ENCODE data around the gene MMP3. TPM values are rescaled to one million over a fixed set of nuclear protein-coding genes. Genes with fewer than 3 reads are reported as not detected.

The MMP3 gene
- total and polyA plus RNA-seq, 9 of the 15 experiments (the other 6 are each of a cell fraction or from before 2014, with no cell fraction given), result not detected

DNA sequence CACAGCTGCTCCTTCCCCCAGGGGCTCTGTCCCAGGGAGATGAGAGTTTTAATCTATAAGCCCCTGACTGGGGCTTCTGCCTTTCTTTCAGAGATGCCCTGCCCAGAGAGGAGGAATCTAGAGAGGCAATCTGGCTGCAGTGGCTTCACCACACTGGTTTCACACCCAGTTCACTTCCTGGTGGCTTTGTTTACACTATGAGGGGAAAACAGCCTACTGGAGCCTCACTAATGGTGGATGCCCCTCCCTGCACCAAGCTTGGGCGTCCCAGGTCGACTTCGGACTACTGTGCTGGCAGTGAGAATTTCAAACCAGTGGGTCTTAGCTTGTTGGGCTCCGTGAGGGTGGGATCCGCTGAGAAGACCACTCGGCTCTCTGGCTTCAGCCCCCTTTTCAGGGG lies 23.9 kb downstream of the MMP3 start (continued):
- TF ChIP-seq, protein P1, sequence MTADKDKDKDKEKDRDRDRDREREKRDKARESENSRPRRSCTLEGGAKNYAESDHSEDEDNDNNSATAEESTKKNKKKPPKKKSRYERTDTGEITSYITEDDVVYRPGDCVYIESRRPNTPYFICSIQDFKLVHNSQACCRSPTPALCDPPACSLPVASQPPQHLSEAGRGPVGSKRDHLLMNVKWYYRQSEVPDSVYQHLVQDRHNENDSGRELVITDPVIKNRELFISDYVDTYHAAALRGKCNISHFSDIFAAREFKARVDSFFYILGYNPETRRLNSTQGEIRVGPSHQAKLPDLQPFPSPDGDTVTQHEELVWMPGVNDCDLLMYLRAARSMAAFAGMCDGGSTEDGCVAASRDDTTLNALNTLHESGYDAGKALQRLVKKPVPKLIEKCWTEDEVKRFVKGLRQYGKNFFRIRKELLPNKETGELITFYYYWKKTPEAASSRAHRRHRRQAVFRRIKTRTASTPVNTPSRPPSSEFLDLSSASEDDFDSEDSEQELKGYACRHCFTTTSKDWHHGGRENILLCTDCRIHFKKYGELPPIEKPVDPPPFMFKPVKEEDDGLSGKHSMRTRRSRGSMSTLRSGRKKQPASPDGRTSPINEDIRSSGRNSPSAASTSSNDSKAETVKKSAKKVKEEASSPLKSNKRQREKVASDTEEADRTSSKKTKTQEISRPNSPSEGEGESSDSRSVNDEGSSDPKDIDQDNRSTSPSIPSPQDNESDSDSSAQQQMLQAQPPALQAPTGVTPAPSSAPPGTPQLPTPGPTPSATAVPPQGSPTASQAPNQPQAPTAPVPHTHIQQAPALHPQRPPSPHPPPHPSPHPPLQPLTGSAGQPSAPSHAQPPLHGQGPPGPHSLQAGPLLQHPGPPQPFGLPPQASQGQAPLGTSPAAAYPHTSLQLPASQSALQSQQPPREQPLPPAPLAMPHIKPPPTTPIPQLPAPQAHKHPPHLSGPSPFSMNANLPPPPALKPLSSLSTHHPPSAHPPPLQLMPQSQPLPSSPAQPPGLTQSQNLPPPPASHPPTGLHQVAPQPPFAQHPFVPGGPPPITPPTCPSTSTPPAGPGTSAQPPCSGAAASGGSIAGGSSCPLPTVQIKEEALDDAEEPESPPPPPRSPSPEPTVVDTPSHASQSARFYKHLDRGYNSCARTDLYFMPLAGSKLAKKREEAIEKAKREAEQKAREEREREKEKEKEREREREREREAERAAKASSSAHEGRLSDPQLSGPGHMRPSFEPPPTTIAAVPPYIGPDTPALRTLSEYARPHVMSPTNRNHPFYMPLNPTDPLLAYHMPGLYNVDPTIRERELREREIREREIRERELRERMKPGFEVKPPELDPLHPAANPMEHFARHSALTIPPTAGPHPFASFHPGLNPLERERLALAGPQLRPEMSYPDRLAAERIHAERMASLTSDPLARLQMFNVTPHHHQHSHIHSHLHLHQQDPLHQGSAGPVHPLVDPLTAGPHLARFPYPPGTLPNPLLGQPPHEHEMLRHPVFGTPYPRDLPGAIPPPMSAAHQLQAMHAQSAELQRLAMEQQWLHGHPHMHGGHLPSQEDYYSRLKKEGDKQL (CRISPR knock-in tag; IDR thresholded peaks at IDR 0.05; ENCODE audit: borderline replicate concordance), result no peak
- TF ChIP-seq STAT5A (IDR thresholded peaks at IDR 0.05; ENCODE audit: borderline replicate concordance, low read length) (no peak), GTF2A2 (tag; IDR thresholded peaks at IDR 0.05) (no peak), HIVEP1 (CRISPR knock-in tag; IDR thresholded peaks at IDR 0.05) (no peak), RBBP5 (IDR thresholded peaks at IDR 0.05; ENCODE audit: borderline replicate concordance, insufficient read depth, low read length, poor library complexity, severe bottlenecking) (no peak), PTTG1 (tag; IDR thresholded peaks at IDR 0.05; ENCODE audit: low read depth) (no peak), U2AF2 (optimal IDR thresholded peaks at IDR 0.05; ENCODE audit: low read depth, low read length) (no peak), ZFP36 (IDR thresholded peaks at IDR 0.05; ENCODE audit: low read depth, low read length, partially characterized antibody) (no peak)
- TF ChIP-seq, protein P2, sequence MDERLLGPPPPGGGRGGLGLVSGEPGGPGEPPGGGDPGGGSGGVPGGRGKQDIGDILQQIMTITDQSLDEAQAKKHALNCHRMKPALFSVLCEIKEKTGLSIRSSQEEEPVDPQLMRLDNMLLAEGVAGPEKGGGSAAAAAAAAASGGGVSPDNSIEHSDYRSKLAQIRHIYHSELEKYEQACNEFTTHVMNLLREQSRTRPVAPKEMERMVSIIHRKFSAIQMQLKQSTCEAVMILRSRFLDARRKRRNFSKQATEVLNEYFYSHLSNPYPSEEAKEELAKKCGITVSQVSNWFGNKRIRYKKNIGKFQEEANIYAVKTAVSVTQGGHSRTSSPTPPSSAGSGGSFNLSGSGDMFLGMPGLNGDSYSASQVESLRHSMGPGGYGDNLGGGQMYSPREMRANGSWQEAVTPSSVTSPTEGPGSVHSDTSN (CRISPR knock-in tag; IDR thresholded peaks at IDR 0.05; ENCODE audit: low read depth), result no peak
- TF ChIP-seq, protein P2 (tag; conservative IDR thresholded peaks at IDR 0.05; ENCODE audit: low read depth), result no peak
